ENCODE data around the gene SRMS. TPM values are rescaled to one million over a fixed set of nuclear protein-coding genes. Genes with fewer than 3 reads are reported as not detected.

Gene SRMS
- total and polyA plus RNA-seq, 5 donors from 2014 or later, result not detected

DNA sequence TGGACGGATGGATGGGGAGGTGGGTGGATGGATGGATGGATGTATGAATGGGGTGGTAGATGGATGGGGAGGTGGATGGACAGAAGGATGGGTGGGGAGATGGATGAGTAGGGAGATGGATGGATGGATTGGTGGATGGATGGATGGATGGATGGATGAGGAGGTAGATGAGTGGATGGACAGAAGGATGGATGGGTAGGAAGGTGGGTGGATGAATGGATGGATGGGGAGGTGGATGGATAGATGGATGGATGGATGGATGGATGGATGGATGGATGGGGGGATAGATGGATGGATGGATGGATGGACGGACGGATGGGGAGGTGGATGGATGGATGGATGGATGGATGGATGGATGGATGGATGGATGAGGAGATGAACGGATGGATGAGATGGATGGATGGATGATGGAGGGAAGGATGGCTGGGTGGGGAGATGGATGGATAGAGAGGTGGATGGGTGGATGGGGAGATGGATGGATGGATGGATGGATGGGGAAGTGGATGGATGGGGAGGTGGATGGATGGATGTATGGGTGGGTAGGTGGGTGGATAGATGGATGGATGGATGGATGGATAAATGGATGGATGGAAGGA lies 55.8 kb downstream of the SRMS start:
- no peak for ATAC-seq (ENCODE audit: low read depth in 2 of 2)

GRCh38 chr20:63491078-63491477 lies 56.5 kb downstream of the SRMS start:
- no peaks in the 10 kb centered on the region for H3K9me3 ChIP-seq (ENCODE audit: control insufficient read depth in 2 of 2, low read length in 2 of 2)
- H3K36me3 ChIP-seq (ENCODE audit: control insufficient read depth, insufficient read depth, low read length), result no peaks in the 10 kb centered on the region
- Mint-ChIP-seq H3K27ac (no peak overlapping the region), H3K4me1 (peaks cover 0 to under 1% (median under 1%) of the 10 kb centered on the region in 4 donors), H3K27me3 (peaks cover 8% of the 10 kb centered on the region), H3K4me3 (no peak overlapping the region), H3K36me3 (no peaks in the 10 kb centered on the region), H3K9me3 (peaks cover 0 to 2% (median 0%) of the 10 kb centered on the region in 7 donors)
- H3K27me3 ChIP-seq (ENCODE audit: control insufficient read depth, insufficient read depth, low read length), result no peaks in the 10 kb centered on the region
- H3K4me3 ChIP-seq (ENCODE audit: low read depth, low read length), result no peak overlapping the region
- DNase-seq (no peak), ATAC-seq (ENCODE audit: low read depth in 2 of 2) (no peak)
- H3K4me1 ChIP-seq (ENCODE audit: control insufficient read depth, insufficient read depth, low read length, poor library complexity, severe bottlenecking), result peaks cover 2% of the 10 kb centered on the region
- no peak overlapping the region for H3K27ac ChIP-seq (ENCODE audit: insufficient read depth, low read length, poor library complexity, severe bottlenecking)

More for the DNA sequence above, 55.8 kb downstream of the SRMS start:
- Histone ChIP-seq H3K4me1 (ENCODE audit: control insufficient read depth, insufficient read depth, low read length, poor library complexity, severe bottlenecking) (peaks cover 8% of the 10 kb centered on the region), H3K27me3 (ENCODE audit: control insufficient read depth, insufficient read depth, low read length) (no peaks in the 10 kb centered on the region), H3K9me3 (ENCODE audit: control insufficient read depth in 2 of 2, low read length in 2 of 2) (no peaks in the 10 kb centered on the region), H3K36me3 (ENCODE audit: control insufficient read depth, insufficient read depth, low read length) (no peaks in the 10 kb centered on the region), H3K4me3 (ENCODE audit: low read depth, low read length) (no peak overlapping the region), H3K27ac (ENCODE audit: insufficient read depth, low read length, poor library complexity, severe bottlenecking) (no peak overlapping the region)
- Mint-ChIP-seq H3K4me1 (peaks cover 0 to 3% (median 1%) of the 10 kb centered on the region in 4 donors), H3K4me3 (no peak overlapping the region), H3K27me3 (peaks cover 12% of the 10 kb centered on the region), H3K36me3 (no peaks in the 10 kb centered on the region), H3K9me3 (peaks cover 0 to 2% (median 0%) of the 10 kb centered on the region in 7 donors), H3K27ac (no peak overlapping the region)
- DNase-seq, result no peak

Other genes starting within 250 kb of the SRMS start
- gene CHRNA4, start 186.4 kb downstream of the SRMS start, total RNA-seq, result not detected
- gene CHRNA4, start 186.4 kb downstream of the SRMS start, polyA plus RNA-seq, result not detected
- 0.89 TPM for gene KCNQ2, start 75.1 kb downstream of the SRMS start, total RNA-seq
- gene KCNQ2, start 75.1 kb downstream of the SRMS start, polyA plus RNA-seq, result 1 to 10 TPM in 1 of 4 donors, under 1 TPM in 1, not detected in 2; 0.77 to 1.1 TPM
- 2.1 TPM for gene EEF1A2, start 48.7 kb downstream of the SRMS start, total RNA-seq
- gene EEF1A2, start 48.7 kb downstream of the SRMS start, polyA plus RNA-seq, result under 1 TPM in 3 of 4 donors, not detected in 1; 0.10 to 0.56 (median 0.11) TPM
- gene PPDPF, start 27.0 kb downstream of the SRMS start, total RNA-seq, result 155 TPM
- 100 to 1,000 TPM in 1 of 4 donors, 10 to 100 TPM in 3; 75.8 to 110 (median 85.2) TPM for gene PPDPF, start 27.0 kb downstream of the SRMS start, polyA plus RNA-seq
- gene PTK6, start 10.4 kb downstream of the SRMS start, total RNA-seq, result 0.20 TPM
- gene PTK6, start 10.4 kb downstream of the SRMS start, polyA plus RNA-seq, result under 1 TPM in 3 of 4 donors, not detected in 1; 0.15 to 0.21 (median 0.19) TPM
- gene FNDC11, start 6.4 kb upstream of the SRMS start, total RNA-seq, result 1.5 TPM
- gene FNDC11, start 6.4 kb upstream of the SRMS start, polyA plus RNA-seq, result under 1 TPM; 0.07 to 0.94 (median 0.18) TPM
- 124 TPM for gene HELZ2, start 26.5 kb upstream of the SRMS start, total RNA-seq
- 1 to 10 TPM; 5.8 to 8.9 (median 7.1) TPM for gene HELZ2, start 26.5 kb upstream of the SRMS start, polyA plus RNA-seq
- 21.9 TPM for gene GMEB2, start 79.4 kb upstream of the SRMS start, total RNA-seq
- 10 to 100 TPM in 2 of 4 donors, 1 to 10 TPM in 2; 8.3 to 10.5 (median 9.4) TPM for gene GMEB2, start 79.4 kb upstream of the SRMS start, polyA plus RNA-seq
- 64.6 TPM for gene STMN3, start 105.7 kb upstream of the SRMS start, total RNA-seq
- 10 to 100 TPM; 11.7 to 13.5 (median 12.5) TPM for gene STMN3, start 105.7 kb upstream of the SRMS start, polyA plus RNA-seq
- gene RTEL1, start 110.6 kb upstream of the SRMS start, total RNA-seq, result 38.3 TPM
- 1 to 10 TPM; 1.8 to 3.7 (median 2.7) TPM for gene RTEL1, start 110.6 kb upstream of the SRMS start, polyA plus RNA-seq
- not detected for gene TNFRSF6B, start 148.9 kb upstream of the SRMS start, total RNA-seq
- gene TNFRSF6B, start 148.9 kb upstream of the SRMS start, polyA plus RNA-seq, result not detected
- gene ARFRP1, start 160.2 kb upstream of the SRMS start, total RNA-seq, result 51.6 TPM
- gene ARFRP1, start 160.2 kb upstream of the SRMS start, polyA plus RNA-seq, result 10 to 100 TPM; 56.6 to 65.7 (median 63.1) TPM
- gene ZGPAT, start 160.3 kb upstream of the SRMS start, total RNA-seq, result 51.5 TPM
- gene ZGPAT, start 160.3 kb upstream of the SRMS start, polyA plus RNA-seq, result 10 to 100 TPM; 34.0 to 43.2 (median 40.3) TPM
- 237 TPM for gene LIME1, start 188.9 kb upstream of the SRMS start, total RNA-seq
- gene LIME1, start 188.9 kb upstream of the SRMS start, polyA plus RNA-seq, result 100 to 1,000 TPM; 338 to 547 (median 430) TPM
- gene SLC2A4RG, start 192.0 kb upstream of the SRMS start, total RNA-seq, result 110 TPM
- gene SLC2A4RG, start 192.0 kb upstream of the SRMS start, polyA plus RNA-seq, result 1 to 10 TPM; 2.9 to 7.7 (median 4.5) TPM